Measurements from ENCODE around the gene POLE.

DNA sequence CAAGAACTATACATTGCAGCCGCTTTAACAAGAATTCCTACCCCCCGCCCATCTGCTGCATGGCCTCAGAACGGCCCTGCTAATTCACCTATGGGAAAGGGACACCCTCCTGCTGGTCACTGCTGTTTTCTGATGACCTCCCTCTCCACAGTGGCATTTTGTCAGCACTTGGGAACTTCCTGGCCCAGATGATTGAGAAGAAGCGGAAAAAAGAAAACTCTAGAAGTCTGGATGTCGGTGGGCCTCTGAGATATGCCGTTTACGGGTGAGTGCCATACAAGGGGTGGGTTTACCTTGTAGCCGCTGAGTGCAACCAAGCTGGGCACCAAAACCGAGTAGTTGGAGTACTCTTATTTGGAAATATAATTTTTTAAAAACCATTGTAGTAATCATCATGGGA lies 3.0 kb upstream of the POLE start:
- TF ChIP-seq NRF1 (IDR thresholded peaks at IDR 0.05; ENCODE audit: low read depth, low read length) (no peak), FOXM1 (IDR thresholded peaks at IDR 0.05; ENCODE audit: low read depth) (no peak)
- TF ChIP-seq, protein P1, sequence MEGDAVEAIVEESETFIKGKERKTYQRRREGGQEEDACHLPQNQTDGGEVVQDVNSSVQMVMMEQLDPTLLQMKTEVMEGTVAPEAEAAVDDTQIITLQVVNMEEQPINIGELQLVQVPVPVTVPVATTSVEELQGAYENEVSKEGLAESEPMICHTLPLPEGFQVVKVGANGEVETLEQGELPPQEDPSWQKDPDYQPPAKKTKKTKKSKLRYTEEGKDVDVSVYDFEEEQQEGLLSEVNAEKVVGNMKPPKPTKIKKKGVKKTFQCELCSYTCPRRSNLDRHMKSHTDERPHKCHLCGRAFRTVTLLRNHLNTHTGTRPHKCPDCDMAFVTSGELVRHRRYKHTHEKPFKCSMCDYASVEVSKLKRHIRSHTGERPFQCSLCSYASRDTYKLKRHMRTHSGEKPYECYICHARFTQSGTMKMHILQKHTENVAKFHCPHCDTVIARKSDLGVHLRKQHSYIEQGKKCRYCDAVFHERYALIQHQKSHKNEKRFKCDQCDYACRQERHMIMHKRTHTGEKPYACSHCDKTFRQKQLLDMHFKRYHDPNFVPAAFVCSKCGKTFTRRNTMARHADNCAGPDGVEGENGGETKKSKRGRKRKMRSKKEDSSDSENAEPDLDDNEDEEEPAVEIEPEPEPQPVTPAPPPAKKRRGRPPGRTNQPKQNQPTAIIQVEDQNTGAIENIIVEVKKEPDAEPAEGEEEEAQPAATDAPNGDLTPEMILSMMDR (IDR thresholded peaks at IDR 0.05): no peak
- TF ChIP-seq, protein P2, sequence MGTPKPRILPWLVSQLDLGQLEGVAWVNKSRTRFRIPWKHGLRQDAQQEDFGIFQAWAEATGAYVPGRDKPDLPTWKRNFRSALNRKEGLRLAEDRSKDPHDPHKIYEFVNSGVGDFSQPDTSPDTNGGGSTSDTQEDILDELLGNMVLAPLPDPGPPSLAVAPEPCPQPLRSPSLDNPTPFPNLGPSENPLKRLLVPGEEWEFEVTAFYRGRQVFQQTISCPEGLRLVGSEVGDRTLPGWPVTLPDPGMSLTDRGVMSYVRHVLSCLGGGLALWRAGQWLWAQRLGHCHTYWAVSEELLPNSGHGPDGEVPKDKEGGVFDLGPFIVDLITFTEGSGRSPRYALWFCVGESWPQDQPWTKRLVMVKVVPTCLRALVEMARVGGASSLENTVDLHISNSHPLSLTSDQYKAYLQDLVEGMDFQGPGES (IDR thresholded peaks at IDR 0.05; ENCODE audit: low read depth, low read length): no peak
- TF ChIP-seq, protein P3, sequence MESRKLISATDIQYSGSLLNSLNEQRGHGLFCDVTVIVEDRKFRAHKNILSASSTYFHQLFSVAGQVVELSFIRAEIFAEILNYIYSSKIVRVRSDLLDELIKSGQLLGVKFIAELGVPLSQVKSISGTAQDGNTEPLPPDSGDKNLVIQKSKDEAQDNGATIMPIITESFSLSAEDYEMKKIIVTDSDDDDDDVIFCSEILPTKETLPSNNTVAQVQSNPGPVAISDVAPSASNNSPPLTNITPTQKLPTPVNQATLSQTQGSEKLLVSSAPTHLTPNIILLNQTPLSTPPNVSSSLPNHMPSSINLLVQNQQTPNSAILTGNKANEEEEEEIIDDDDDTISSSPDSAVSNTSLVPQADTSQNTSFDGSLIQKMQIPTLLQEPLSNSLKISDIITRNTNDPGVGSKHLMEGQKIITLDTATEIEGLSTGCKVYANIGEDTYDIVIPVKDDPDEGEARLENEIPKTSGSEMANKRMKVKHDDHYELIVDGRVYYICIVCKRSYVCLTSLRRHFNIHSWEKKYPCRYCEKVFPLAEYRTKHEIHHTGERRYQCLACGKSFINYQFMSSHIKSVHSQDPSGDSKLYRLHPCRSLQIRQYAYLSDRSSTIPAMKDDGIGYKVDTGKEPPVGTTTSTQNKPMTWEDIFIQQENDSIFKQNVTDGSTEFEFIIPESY (IDR thresholded peaks at IDR 0.05; ENCODE audit: borderline replicate concordance, low read depth): no peak

All from SK-N-SH (cell line).